Testis (tissue), 3 donors: ENCODE measurements around the gene SHFL. TPM values are rescaled to one million over a fixed set of nuclear protein-coding genes. Genes with fewer than 3 reads are reported as not detected.

ENCODE experiments used
- DNase-seq: peaks from one replicate; pipeline ENCODE4 v3.0.0-alpha.2; 2019
- H3K27ac ChIP-seq, 2 donors: fragments of 200-600 bp; sonication (generic); one replicate each; pipeline ENCODE4 v1.5.1; 2019
- H3K27me3 ChIP-seq: fragments of 200-600 bp; sonication (generic); one replicate; pipeline ENCODE4 v1.5.1; 2019
- H3K36me3 ChIP-seq: fragments of 200-600 bp; sonication (generic); one replicate; pipeline ENCODE4 v1.5.1; 2017; ENCODE audit warnings: low read depth; ENCODE audit errors: missing control alignments
- H3K4me1 ChIP-seq: fragments of 200-600 bp; sonication (generic); one replicate; pipeline ENCODE4 v1.5.1; 2019
- H3K4me3 ChIP-seq, 2 donors: fragments of 200-600 bp; sonication (generic); one replicate each; pipeline ENCODE4 v1.5.1; 2017 to 2019
- H3K9me3 ChIP-seq: fragments of 200-600 bp; sonication (generic); one replicate; pipeline ENCODE4 v1.5.1; 2017
- CTCF ChIP-seq, 3 experiments: fragments of 450-650 bp in 2 of 3; fragments of 200-600 bp in 1 of 3; sonication (generic) in 1 of 3; IDR thresholded peaks; one replicate each; pipeline ENCODE4 v1.5.1; 2016 to 2019; ENCODE audit warnings: antibody characterized with exemption in 3 of 3, mild to moderate bottlenecking in 2 of 3, moderate library complexity in 1 of 3
- POLR2A ChIP-seq: fragments of 450-650 bp; IDR thresholded peaks from one replicate; pipeline ENCODE4 v1.6.1; 2017; ENCODE audit warnings: antibody characterized with exemption, mild to moderate bottlenecking, moderate library complexity
- WGBS, 2 donors: methylation state at CpG; one replicate each; pipeline ENCODE4 v1.1.5; 2018; 5-methylcytosine and 5-hydroxymethylcytosine counted together
- intact Hi-C: fragments of 100-400 bp; cut with DNase I; formaldehyde crosslinking; loops from one replicate; pipeline ENCODE4 v1.15.1; 2023; ENCODE audit warnings: low total_unique reads
- polyA plus RNA-seq: library from polyadenylated mRNA; stranded (reverse); fragments of 350-450 nt; fragmentation: Illumina TruSeq; extraction: RNeasy Lipid Tissue Mini Kit (QIAGEN cat#74804); gene quantifications from one replicate; pipeline ENCODE4 v1.2.3, GENCODE V29; 2014; ENCODE audit warnings: low read depth, low replicate concordance; ENCODE audit not compliant: insufficient read depth
- total RNA-seq, 2 donors: library from RNA; depleted of rRNA; stranded (reverse); fragments of >200 nt; gene quantifications; one replicate each; pipeline ENCODE4 v1.2.3, GENCODE V29; 2016

SHFL gene
- total and polyA plus RNA-seq, 3 donors from 2014 or later = 18.7 to 25.8 (median 20.4) TPM

- no peak for TF ChIP-seq CTCF (IDR thresholded peaks at IDR 0.05)
- TF ChIP-seq POLR2A = no peak
- H3K27ac ChIP-seq = no peak overlapping the region
- H3K4me1 ChIP-seq = no peaks in the 10 kb centered on the region
- intact Hi-C loops = no loop called here
- H3K36me3 ChIP-seq = no peaks in the 10 kb centered on the region
- 91 to 96% methylated on average over 14 to 38 of the region's 39 CpGs for WGBS, 2 donors
- no peak for DNase-seq
- H3K4me3 ChIP-seq = no peak overlapping the region
- H3K9me3 ChIP-seq = no peaks in the 10 kb centered on the region
- no peaks in the 10 kb centered on the region for H3K27me3 ChIP-seq
Observed at GRCh38 chr19:10135551-10136334, 49.6 kb downstream of the SHFL start.

DNA sequence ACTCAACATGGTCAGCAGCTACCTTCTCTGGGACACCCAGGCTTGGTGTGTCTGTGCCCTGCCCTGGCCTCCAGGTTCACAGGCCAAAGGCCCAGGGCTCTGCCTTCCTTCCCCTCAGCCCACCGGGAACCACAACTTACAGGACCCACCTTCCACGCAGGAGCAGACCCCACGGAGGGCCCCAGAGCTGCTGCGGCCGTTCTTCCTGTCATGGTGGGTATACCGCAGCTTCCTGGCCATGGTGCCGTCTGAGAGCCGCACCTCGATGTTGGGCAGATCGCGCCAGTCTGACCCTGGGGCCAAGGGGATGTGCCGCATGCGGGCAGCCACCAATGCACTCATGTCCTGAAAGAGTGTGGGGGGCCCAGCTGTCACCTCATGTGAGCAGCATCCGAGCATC, 50.8 kb downstream of the SHFL start:
- TF ChIP-seq CTCF (IDR thresholded peaks at IDR 0.05) (no peak), POLR2A (no peak)
- 80 to 98% methylated on average over 1 to 13 of the region's 14 CpGs for WGBS, 2 donors
- Histone ChIP-seq H3K27me3 (no peaks in the 10 kb centered on the region), H3K4me3 (no peak overlapping the region), H3K4me1 (no peaks in the 10 kb centered on the region), H3K9me3 (no peaks in the 10 kb centered on the region), H3K27ac (no peak overlapping the region), H3K36me3 (no peaks in the 10 kb centered on the region)
- intact Hi-C loops = no loop called here
- no peak for DNase-seq

DNA sequence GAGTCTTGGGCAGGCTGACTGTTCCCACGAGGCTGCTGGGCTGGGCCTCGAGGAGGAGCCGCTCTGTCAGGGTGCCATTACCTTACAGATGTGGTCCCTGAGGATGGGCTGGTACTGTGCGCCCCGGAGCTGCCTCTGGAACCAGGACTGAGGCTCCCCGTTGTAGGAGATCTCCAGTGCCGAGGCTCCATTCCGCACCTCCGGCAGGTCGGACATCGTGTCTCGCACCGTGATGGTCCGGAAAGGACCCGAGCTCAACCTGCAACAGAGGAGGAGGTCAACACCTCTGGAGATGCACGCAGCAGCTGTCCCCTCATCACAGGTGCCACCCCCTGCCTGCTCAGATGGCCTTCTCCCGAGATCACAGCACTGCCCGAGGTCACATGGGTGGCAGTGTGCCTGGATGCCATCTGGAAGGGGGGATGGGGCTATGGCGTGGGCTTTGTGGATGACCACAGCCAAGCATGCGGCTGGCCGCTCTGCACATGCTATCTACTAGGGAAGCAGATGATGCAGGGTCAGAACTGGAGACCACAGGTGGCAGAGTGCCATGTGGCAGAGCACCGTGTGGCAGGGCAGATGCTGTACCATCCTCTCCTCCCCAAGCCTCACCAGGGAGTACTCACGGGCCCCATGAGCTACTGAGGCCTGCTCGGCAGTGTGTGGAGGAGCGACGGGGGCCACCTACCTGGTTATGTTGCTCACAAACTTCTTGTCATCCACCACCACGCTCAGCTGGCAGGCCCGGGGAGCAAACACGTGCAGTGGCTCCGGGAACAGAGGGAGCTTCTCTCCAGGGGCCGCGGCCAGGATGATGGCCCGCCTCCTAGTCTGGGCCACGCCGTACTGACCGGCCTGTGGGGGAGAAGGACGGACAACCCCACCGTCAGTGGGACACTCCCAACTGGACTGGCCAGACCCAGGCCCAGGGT, 51.9 kb downstream of the SHFL start:
- Histone ChIP-seq H3K36me3 (no peaks in the 10 kb centered on the region), H3K9me3 (no peaks in the 10 kb centered on the region), H3K4me3 (no peak overlapping the region), H3K27ac (no peak overlapping the region), H3K4me1 (no peaks in the 10 kb centered on the region), H3K27me3 (no peaks in the 10 kb centered on the region)
- 85 to 91% methylated on average over 12 to 38 of the region's 38 CpGs for WGBS, 2 donors
- no peak for TF ChIP-seq CTCF (IDR thresholded peaks at IDR 0.05)
- TF ChIP-seq POLR2A = no peak
- intact Hi-C loops = no loop called here
- no peak for DNase-seq

- no peak for DNase-seq
- Histone ChIP-seq H3K4me3 (no peak overlapping the region), H3K36me3 (no peaks in the 10 kb centered on the region), H3K27me3 (no peaks in the 10 kb centered on the region), H3K9me3 (no peaks in the 10 kb centered on the region), H3K4me1 (no peaks in the 10 kb centered on the region), H3K27ac (no peak overlapping the region)
- TF ChIP-seq CTCF (IDR thresholded peaks at IDR 0.05) = no peak
- no peak for TF ChIP-seq POLR2A
- 86 to 91% methylated on average over 16 to 27 of the region's 27 CpGs for WGBS, 2 donors
- intact Hi-C loops = no loop called here
Observed at GRCh38 chr19:10138879-10139795, 53.0 kb downstream of the SHFL start.
